Effector memory CD8-positive, alpha-beta T cell (primary cell): ENCODE data around the gene EPHB1.
"Not testable (repeated sequence)": the region's sequence is repeated elsewhere in the genome, so short reads cannot be mapped to it uniquely, and the experiment has no call there.

Experiments used
- ATAC-seq: fragments of 150-1000 bp; cut with Tn5 transposase; replicated peaks from 2 replicates; pipeline ENCODE4 v1.10.0; 2021; ENCODE audit warnings: mild to moderate bottlenecking, moderate library complexity
- DNase-seq, 3 experiments: peaks; one replicate each; pipeline ENCODE4 v3.0.0; 2021
- H3K27ac Mint-ChIP-seq, 2 donors: one replicate each; pipeline ENCODE4 v1.8.0; 2022; ENCODE audit warnings: mild to moderate bottlenecking in 2 of 2, mixed read lengths in 2 of 2, moderate library complexity in 2 of 2
- H3K27me3 Mint-ChIP-seq, 2 donors: one replicate each; pipeline ENCODE4 v1.8.0; 2022; ENCODE audit warnings: mixed read lengths in 2 of 2
- H3K36me3 Mint-ChIP-seq: one replicate; pipeline ENCODE4 v1.8.0; 2022; ENCODE audit warnings: mild to moderate bottlenecking, moderate library complexity, mixed read lengths; ENCODE audit not compliant: insufficient read depth
- H3K4me1 Mint-ChIP-seq, 2 donors: one replicate each; pipeline ENCODE4 v1.8.0; 2022; ENCODE audit warnings: low read depth in 2 of 2, mixed read lengths in 2 of 2
- H3K4me3 Mint-ChIP-seq, 2 donors: one replicate each; pipeline ENCODE4 v1.8.0; 2022; ENCODE audit warnings: mild to moderate bottlenecking in 2 of 2, mixed read lengths in 2 of 2, moderate library complexity in 2 of 2
- H3K9me3 Mint-ChIP-seq, 2 donors: one replicate each; pipeline ENCODE4 v1.8.0; 2022; ENCODE audit warnings: mixed read lengths in 2 of 2

EPHB1 gene

GRCh38 chr3:135089451-135089850 lies 294.4 kb downstream of the EPHB1 start:
- Mint-ChIP-seq H3K27ac (no peak overlapping the region), H3K4me3 (no peak overlapping the region), H3K27me3 (no peaks in the 10 kb centered on the region), H3K9me3 (peaks cover 0 to 1% of the 10 kb centered on the region in 2 donors), H3K36me3 (peaks cover 2% of the 10 kb centered on the region), H3K4me1 (no peaks in the 10 kb centered on the region)
- no peak for DNase-seq
- ATAC-seq, result no peak

DNA sequence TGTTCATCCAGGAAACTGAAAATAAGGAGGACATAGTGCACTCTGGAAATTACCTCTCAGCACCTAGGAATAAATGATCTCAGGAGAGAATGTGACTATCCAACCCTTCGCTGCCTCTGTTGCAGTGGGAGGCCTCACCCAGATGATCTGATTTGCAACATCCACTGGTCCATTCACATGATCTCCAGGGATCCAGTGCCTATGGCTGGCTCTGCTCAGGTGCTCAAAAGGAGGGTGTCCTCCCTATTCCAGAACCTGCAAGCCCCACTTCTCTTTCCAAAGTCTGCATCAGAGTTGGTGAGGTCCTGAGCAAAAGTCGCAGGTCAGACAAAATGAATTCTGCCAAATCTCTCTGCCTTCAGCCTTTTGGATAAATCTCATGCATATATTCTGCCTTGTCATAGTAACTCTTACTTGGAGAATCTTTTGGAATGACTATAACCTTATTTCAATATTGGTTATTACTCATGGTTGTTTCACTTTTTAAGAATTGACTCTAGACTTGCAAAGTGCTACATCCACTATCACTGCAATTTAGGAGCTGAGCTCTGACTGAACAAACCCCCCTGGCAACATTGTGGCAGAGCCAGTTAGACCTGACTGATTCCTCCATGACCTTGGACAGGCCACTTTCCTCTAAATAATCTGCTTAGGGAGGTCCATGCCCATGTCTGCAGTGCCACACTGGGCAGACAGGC lies 295.1 kb downstream of the EPHB1 start:
- Mint-ChIP-seq H3K9me3 (peaks cover 0 to 5% of the 10 kb centered on the region in 2 donors), H3K27me3 (no peaks in the 10 kb centered on the region), H3K4me1 (no peaks in the 10 kb centered on the region), H3K36me3 (peaks cover 2% of the 10 kb centered on the region), H3K27ac (no peak overlapping the region), H3K4me3 (no peak overlapping the region)
- ATAC-seq, result no peak
- no peak for DNase-seq

DNA sequence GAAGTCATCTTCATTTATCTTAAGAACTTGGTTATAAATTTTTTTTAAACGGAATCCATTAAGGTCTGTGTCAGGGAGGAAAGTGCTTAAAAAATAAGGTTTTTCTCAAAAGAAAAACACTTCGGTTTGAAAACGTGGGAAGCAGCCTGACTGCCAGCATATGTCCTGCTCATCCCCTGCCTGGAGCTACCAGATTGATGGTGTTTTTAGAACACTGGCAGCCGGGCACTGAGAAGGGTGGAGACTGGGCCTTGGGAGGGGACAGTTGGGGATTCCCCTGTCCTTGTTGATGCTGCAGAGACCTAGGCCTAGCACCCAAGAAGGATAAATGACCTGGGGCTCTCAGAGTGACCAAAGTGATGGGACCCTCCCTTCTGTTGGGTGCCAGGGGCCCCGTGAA lies 296.9 kb downstream of the EPHB1 start:
- peaks cover 0 to 9% of the 10 kb centered on the region in 2 donors for H3K27me3 Mint-ChIP-seq
- H3K4me3 Mint-ChIP-seq, result no peak overlapping the region
- no peak for DNase-seq
- H3K27ac Mint-ChIP-seq, result no peak overlapping the region
- no peaks in the 10 kb centered on the region for H3K4me1 Mint-ChIP-seq
- H3K36me3 Mint-ChIP-seq, result peaks cover 2% of the 10 kb centered on the region
- no peak for ATAC-seq
- H3K9me3 Mint-ChIP-seq, result peaks cover 5 to 7% of the 10 kb centered on the region in 2 donors

DNA sequence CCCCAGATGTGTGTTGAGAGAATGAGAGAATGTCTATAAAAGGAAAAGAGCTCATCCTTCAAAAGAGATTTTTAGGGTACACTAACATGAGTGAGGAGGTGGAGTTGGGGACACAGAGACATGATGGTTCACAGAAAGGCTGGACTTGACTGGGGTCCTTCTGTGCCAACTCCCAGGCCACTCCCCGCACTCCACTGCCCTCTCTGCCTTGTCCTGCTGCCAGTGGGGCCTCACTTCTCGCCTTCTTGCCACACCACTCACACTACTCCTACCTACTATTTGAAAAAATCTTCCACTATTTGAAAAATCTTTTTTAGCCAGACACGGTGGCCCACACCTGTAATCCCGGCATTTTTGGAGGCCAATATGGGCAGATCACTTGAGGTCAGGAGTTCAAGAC lies 298.1 kb downstream of the EPHB1 start:
- DNase-seq (no peak), ATAC-seq (no peak)
- Mint-ChIP-seq H3K27me3 (peaks cover 0 to 9% of the 10 kb centered on the region in 2 donors), H3K4me3 (no peak overlapping the region), H3K36me3 (peaks cover 8% of the 10 kb centered on the region), H3K27ac (no peak overlapping the region), H3K9me3 (peaks cover 5 to 11% of the 10 kb centered on the region in 2 donors), H3K4me1 (no peaks in the 10 kb centered on the region)

GRCh38 chr3:135097276-135097946 lies 302.4 kb downstream of the EPHB1 start:
- no peaks in the 10 kb centered on the region for H3K4me1 Mint-ChIP-seq
- ATAC-seq, result no peak
- H3K4me3 Mint-ChIP-seq, result no peak overlapping the region
- no peak for DNase-seq
- no peak overlapping the region for H3K27ac Mint-ChIP-seq
- peaks cover 5% of the 10 kb centered on the region for H3K36me3 Mint-ChIP-seq
- H3K9me3 Mint-ChIP-seq, result peaks cover 5 to 11% of the 10 kb centered on the region in 2 donors
- H3K27me3 Mint-ChIP-seq, result peaks cover 0 to 9% of the 10 kb centered on the region in 2 donors

DNA sequence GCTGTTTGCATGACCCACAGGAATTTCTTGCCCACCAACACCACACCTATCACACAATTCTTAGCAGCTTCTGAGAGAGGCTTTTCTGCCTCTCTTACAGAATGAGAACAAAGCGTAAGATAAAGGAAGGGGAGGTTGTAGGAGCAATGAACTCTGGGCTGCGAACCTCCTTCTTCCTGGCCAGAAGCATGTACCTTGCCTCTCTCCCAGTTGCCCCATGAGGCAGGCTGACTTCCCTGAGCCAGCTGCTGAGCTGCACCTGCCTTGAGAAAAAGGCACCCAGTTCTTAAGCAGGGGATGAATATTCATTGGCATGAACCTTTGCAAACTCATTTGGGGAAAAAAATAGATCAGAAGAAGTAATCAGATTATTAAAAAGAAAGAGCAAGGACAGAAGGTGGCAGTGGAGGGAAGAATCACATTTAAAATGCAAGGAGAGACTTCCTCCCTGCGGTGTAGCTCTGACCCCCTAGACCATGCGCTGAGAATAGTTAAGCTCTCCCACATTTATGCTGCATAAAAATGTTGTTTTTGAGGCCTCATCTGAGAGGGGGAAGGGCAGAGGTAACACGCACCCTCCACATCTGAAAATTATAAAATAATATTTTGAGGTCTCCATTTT lies 304.8 kb downstream of the EPHB1 start:
- H3K27ac Mint-ChIP-seq, result no peak overlapping the region
- peaks cover 5% of the 10 kb centered on the region for H3K36me3 Mint-ChIP-seq
- ATAC-seq (no peak), DNase-seq (no peak)
- peaks cover 0 to 9% of the 10 kb centered on the region in 2 donors for H3K27me3 Mint-ChIP-seq
- H3K4me1 Mint-ChIP-seq, result no peaks in the 10 kb centered on the region
- no peak overlapping the region for H3K4me3 Mint-ChIP-seq
- peaks cover 0 to 11% of the 10 kb centered on the region in 2 donors for H3K9me3 Mint-ChIP-seq

- Mint-ChIP-seq H3K27ac (no peak overlapping the region), H3K36me3 (peaks cover 5% of the 10 kb centered on the region), H3K9me3 (peaks cover 0 to 11% of the 10 kb centered on the region in 2 donors), H3K4me3 (no peak overlapping the region), H3K27me3 (peaks cover 0 to 8% of the 10 kb centered on the region in 2 donors), H3K4me1 (no peaks in the 10 kb centered on the region)
- DNase-seq, result no peak
- no peak for ATAC-seq
Measured at GRCh38 chr3:135100366-135100765, 305.3 kb downstream of the EPHB1 start.

DNA sequence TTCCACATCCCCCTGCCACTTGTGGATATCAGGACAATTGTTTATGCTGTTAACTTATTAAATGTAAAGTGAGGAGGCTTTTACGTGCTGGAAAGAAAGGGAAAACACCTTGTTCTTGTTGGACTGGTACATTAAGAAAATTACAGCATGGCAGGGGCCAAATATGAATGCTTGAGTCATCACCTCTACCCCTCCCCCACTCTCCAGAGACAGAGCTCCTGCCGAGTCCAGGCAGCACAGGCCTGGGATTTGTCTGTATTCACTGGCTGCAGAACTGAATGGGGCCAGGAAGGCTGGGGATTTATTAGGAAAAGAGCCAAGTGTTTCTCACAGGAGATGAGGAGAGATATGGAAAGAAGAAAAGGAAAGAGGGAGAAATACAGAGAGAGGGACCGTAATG lies 308.9 kb downstream of the EPHB1 start:
- Mint-ChIP-seq H3K36me3 (no peaks in the 10 kb centered on the region), H3K4me3 (no peak overlapping the region), H3K4me1 (no peaks in the 10 kb centered on the region), H3K9me3 (no peaks in the 10 kb centered on the region), H3K27ac (no peak overlapping the region), H3K27me3 (no peaks in the 10 kb centered on the region)
- ATAC-seq (no peak), DNase-seq (no peak)

- Mint-ChIP-seq H3K4me3 (no peak overlapping the region), H3K27me3 (no peaks in the 10 kb centered on the region), H3K4me1 (no peaks in the 10 kb centered on the region), H3K36me3 (no peaks in the 10 kb centered on the region), H3K9me3 (no peaks in the 10 kb centered on the region), H3K27ac (no peak overlapping the region)
- ATAC-seq, result no peak
- DNase-seq, result no peak
Measured at GRCh38 chr3:135106445-135106844, 311.4 kb downstream of the EPHB1 start.

- Mint-ChIP-seq H3K27me3 (no peaks in the 10 kb centered on the region), H3K4me3 (no peak overlapping the region), H3K27ac (no peak overlapping the region), H3K4me1 (no peaks in the 10 kb centered on the region), H3K36me3 (no peaks in the 10 kb centered on the region), H3K9me3 (no peaks in the 10 kb centered on the region)
- no peak for DNase-seq
- ATAC-seq, result no peak
Measured at GRCh38 chr3:135107043-135107442, 312.0 kb downstream of the EPHB1 start.

- ATAC-seq, result no peak
- DNase-seq, result no peak
- Mint-ChIP-seq H3K36me3 (no peaks in the 10 kb centered on the region), H3K9me3 (no peaks in the 10 kb centered on the region), H3K4me1 (no peaks in the 10 kb centered on the region), H3K27me3 (no peaks in the 10 kb centered on the region), H3K27ac (no peak overlapping the region), H3K4me3 (no peak overlapping the region)
Measured at GRCh38 chr3:135109681-135110080, 314.6 kb downstream of the EPHB1 start.

DNA sequence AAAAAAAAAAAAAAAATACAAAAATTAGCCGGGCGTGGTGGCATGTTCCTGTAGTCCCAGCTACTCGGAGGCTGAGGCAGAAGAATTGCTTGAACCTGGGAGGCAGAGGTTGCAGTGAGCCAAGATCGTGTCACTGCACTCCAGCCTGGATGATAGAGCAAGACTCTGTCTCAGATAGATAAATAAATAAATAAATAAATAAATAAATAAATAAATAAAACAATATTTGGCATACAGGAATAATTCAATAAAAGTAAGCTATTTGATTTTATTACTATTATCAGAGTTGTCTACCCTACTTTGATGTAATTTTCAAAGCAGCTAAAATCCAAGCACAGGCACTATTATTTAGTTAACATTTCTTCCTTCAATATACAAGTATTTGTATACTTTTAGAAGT lies 319.5 kb downstream of the EPHB1 start:
- not testable (repeated sequence) for H3K27me3 Mint-ChIP-seq, H3K4me1 Mint-ChIP-seq, ATAC-seq, H3K36me3 Mint-ChIP-seq, H3K4me3 Mint-ChIP-seq, H3K27ac Mint-ChIP-seq, DNase-seq, H3K9me3 Mint-ChIP-seq

DNA sequence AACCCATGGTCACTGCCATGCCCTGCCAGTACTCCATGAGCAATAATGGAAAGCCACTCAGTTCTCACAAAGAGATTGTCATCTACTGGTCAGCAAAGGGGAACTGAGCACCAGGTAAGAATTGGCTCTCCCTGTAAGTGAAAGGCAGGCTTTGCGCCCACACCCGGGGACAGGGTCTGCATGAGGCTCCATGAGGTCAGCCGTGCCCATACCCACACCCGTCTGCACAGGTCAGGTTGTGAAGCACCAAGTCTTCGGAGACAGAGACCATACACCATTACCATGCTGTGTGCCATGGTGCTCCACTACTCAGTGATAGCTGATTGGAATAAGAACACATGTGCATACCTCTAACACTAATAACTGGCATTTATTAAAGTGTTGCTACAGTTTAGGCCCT lies 322.9 kb downstream of the EPHB1 start:
- DNase-seq (no peak), ATAC-seq (no peak)
- no peaks in the 10 kb centered on the region for H3K27me3 Mint-ChIP-seq
- no peak overlapping the region for H3K27ac Mint-ChIP-seq
- no peaks in the 10 kb centered on the region for H3K4me1 Mint-ChIP-seq
- peaks cover 3 to 8% of the 10 kb centered on the region in 2 donors for H3K9me3 Mint-ChIP-seq
- no peaks in the 10 kb centered on the region for H3K36me3 Mint-ChIP-seq
- no peak overlapping the region for H3K4me3 Mint-ChIP-seq

- DNase-seq (no peak), ATAC-seq (no peak)
- Mint-ChIP-seq H3K36me3 (no peaks in the 10 kb centered on the region), H3K27ac (no peak overlapping the region), H3K4me1 (no peaks in the 10 kb centered on the region), H3K27me3 (no peaks in the 10 kb centered on the region), H3K9me3 (peaks cover 5 to 8% of the 10 kb centered on the region in 2 donors), H3K4me3 (no peak overlapping the region)
Measured at GRCh38 chr3:135118792-135119191, 323.7 kb downstream of the EPHB1 start.
